ENCODE data around the gene PDGFRB. TPM values are rescaled to one million over a fixed set of nuclear protein-coding genes. Genes with fewer than 3 reads are reported as not detected.
A peak's percentile ranks its signal among the peaks of the same experiment; 100 is the strongest.

Gene PDGFRB
- total RNA-seq, 4 donors from 2014 or later: 17.5 to 87.5 (median 31.2) TPM

GRCh38 chr5:150153957-150154617, 1.6 kb downstream of the PDGFRB start:
- Histone ChIP-seq H3K4me3 (peak overlapping the region; percentile 7 to 44 (median 34)), H3K27ac (peak overlapping the region; percentile 56 to 79 (median 64)), H3K27me3 (no peaks in the 10 kb centered on the region), H3K9me3 (no peaks in the 10 kb centered on the region), H3K36me3 (no peaks in the 10 kb centered on the region), H3K4me1 (no peaks in the 10 kb centered on the region)
- DNase-seq: no peak
- no peak for TF ChIP-seq CTCF (IDR thresholded peaks at IDR 0.05)
- TF ChIP-seq POLR2A (IDR thresholded peaks at IDR 0.05): no peak

- Histone ChIP-seq H3K4me3 (peak overlapping the region; percentile 0 to 44 (median 23)), H3K27ac (peak overlapping the region in 3 of 4 donors; percentile 63 to 79 (median 65))
These were observed 2.2 kb downstream of the PDGFRB start for GRCh38 chr5:150153483-150153882.

GRCh38 chr5:150152636-150153462, 2.8 kb downstream of the PDGFRB start:
- Histone ChIP-seq H3K27ac (peak overlapping the region in 3 of 4 donors; percentile 46 to 79 (median 63)), H3K4me3 (peak overlapping the region; percentile 0 to 44 (median 8)), H3K36me3 (no peaks in the 10 kb centered on the region), H3K4me1 (peaks cover 0 to 5% (median 0%) of the 10 kb centered on the region in 4 donors), H3K9me3 (no peaks in the 10 kb centered on the region), H3K27me3 (no peaks in the 10 kb centered on the region)
- no peak for TF ChIP-seq POLR2A (IDR thresholded peaks at IDR 0.05)
- no peak for TF ChIP-seq CTCF (IDR thresholded peaks at IDR 0.05)
- DNase-seq: no peak

More at GRCh38 chr5:150153483-150153882, 2.2 kb downstream of the PDGFRB start:
- no peaks in the 10 kb centered on the region for H3K27me3 ChIP-seq
- no peak for TF ChIP-seq POLR2A (IDR thresholded peaks at IDR 0.05)
- TF ChIP-seq CTCF (IDR thresholded peaks at IDR 0.05): no peak
- no peaks in the 10 kb centered on the region for H3K36me3 ChIP-seq
- no peak for DNase-seq
- H3K9me3 ChIP-seq: no peaks in the 10 kb centered on the region
- no peaks in the 10 kb centered on the region for H3K4me1 ChIP-seq

GRCh38 chr5:150149618-150150017, 6.0 kb downstream of the PDGFRB start:
- H3K4me3 ChIP-seq: no peak overlapping the region
- H3K27me3 ChIP-seq: no peaks in the 10 kb centered on the region
- no peak overlapping the region for H3K27ac ChIP-seq
- H3K36me3 ChIP-seq: no peaks in the 10 kb centered on the region
- no peak for DNase-seq
- H3K9me3 ChIP-seq: no peaks in the 10 kb centered on the region
- TF ChIP-seq POLR2A (IDR thresholded peaks at IDR 0.05): no peak
- TF ChIP-seq CTCF (IDR thresholded peaks at IDR 0.05): no peak
- peaks cover 0 to 20% (median 0%) of the 10 kb centered on the region in 4 donors for H3K4me1 ChIP-seq

GRCh38 chr5:150148117-150148927, 7.3 kb downstream of the PDGFRB start:
- TF ChIP-seq CTCF (IDR thresholded peaks at IDR 0.05) (no peak), POLR2A (IDR thresholded peaks at IDR 0.05) (no peak)
- Histone ChIP-seq H3K4me3 (no peak overlapping the region), H3K27me3 (no peaks in the 10 kb centered on the region), H3K36me3 (no peaks in the 10 kb centered on the region), H3K9me3 (no peaks in the 10 kb centered on the region), H3K4me1 (peaks cover 0 to 32% (median 0%) of the 10 kb centered on the region in 4 donors), H3K27ac (peak overlapping the region in 3 of 4 donors; percentile 16 to 48 (median 25))
- no peak for DNase-seq
